BJ (cell line): ENCODE data around the gene ANO7. TPM values are rescaled to one million over a fixed set of nuclear protein-coding genes. Genes with fewer than 3 reads are reported as not detected.
"Not testable (repeated sequence)": the region's sequence is repeated elsewhere in the genome, so short reads cannot be mapped to it uniquely, and the experiment has no call there.

Experiments used
- CTCF ChIA-PET: fragments of 350-600 bp; formaldehyde crosslinking; extraction: SDS; loops from one replicate; lab custom pipeline; 2021; ENCODE audit warnings: antibody characterized with exemption, inconsistent platforms; lab: Yijun Ruan, JAX
- POLR2A ChIA-PET: fragments of 300-600 bp; sonication (Branson Sonifier 250); formaldehyde crosslinking; extraction: SDS; loops from one replicate; lab custom pipeline; 2021; ENCODE audit warnings: antibody characterized with exemption; lab: Charles Lee
- DNase-seq: peaks from one replicate; pipeline ENCODE4 v3.0.0-alpha.2; 2011; ENCODE audit warnings: low read depth
- H3K27me3 ChIP-seq: 2 replicates; pipeline ENCODE4 v1.6.0; 2011; ENCODE audit warnings: low read length; ENCODE audit not compliant: control insufficient read depth, insufficient read depth
- H3K36me3 ChIP-seq: 2 replicates; pipeline ENCODE4 v1.5.1; 2011; ENCODE audit warnings: low read length; ENCODE audit not compliant: control insufficient read depth, insufficient read depth
- H3K4me3 ChIP-seq: 2 replicates; pipeline ENCODE4 v1.5.1; 2011; ENCODE audit warnings: low read depth, mild to moderate bottlenecking, control low read depth, low read length
- polyA plus RNA-seq: library from polyadenylated mRNA; depleted of rRNA; stranded (reverse); fragments of >200 nt; gene quantifications from 2 replicates; pipeline ENCODE4 v1.2.3, GENCODE V29; 2011
- TF ChIP-seq, protein P1 (sequence below): IDR thresholded peaks from 2 replicates; pipeline ENCODE4 v1.5.1; 2011; ENCODE audit warnings: low read depth, mild to moderate bottlenecking, control low read depth, inconsistent platforms, low read length, moderate library complexity; ENCODE audit not compliant: insufficient read depth

Gene ANO7
- polyA plus RNA-seq, 1 experiment, result 0.74 TPM

DNA sequence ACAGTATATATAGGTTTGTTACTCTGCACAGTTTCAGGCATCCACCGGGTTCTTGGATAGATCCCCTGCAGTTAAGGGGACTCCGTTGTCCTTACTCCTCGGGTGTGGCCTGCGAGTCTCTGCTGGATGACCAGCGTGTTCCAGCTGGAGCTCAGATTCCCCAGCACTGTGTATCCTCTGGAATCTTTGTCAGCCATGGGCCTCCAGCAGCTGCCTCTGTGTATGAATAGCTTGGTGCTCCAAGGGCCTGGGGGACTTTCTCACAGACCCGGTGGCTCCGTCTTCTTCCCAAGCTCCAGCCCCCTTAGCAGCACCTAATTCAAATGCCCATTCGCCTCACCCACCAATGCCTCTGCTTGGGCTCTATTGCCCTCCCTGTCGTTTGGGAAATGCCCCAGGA lies 6.3 kb downstream of the ANO7 start:
- TF ChIP-seq, protein P1, sequence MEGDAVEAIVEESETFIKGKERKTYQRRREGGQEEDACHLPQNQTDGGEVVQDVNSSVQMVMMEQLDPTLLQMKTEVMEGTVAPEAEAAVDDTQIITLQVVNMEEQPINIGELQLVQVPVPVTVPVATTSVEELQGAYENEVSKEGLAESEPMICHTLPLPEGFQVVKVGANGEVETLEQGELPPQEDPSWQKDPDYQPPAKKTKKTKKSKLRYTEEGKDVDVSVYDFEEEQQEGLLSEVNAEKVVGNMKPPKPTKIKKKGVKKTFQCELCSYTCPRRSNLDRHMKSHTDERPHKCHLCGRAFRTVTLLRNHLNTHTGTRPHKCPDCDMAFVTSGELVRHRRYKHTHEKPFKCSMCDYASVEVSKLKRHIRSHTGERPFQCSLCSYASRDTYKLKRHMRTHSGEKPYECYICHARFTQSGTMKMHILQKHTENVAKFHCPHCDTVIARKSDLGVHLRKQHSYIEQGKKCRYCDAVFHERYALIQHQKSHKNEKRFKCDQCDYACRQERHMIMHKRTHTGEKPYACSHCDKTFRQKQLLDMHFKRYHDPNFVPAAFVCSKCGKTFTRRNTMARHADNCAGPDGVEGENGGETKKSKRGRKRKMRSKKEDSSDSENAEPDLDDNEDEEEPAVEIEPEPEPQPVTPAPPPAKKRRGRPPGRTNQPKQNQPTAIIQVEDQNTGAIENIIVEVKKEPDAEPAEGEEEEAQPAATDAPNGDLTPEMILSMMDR, result no peak
- CTCF ChIA-PET, result no interaction called here
- H3K27me3 ChIP-seq, result peaks cover 2% of the 10 kb centered on the region; the same call in 1 of the 2 replicates
- H3K36me3 ChIP-seq, result no peaks in the 10 kb centered on the region
- H3K4me3 ChIP-seq, result no peak overlapping the region
- POLR2A ChIA-PET, result no interaction called here
- no peak for DNase-seq

DNA sequence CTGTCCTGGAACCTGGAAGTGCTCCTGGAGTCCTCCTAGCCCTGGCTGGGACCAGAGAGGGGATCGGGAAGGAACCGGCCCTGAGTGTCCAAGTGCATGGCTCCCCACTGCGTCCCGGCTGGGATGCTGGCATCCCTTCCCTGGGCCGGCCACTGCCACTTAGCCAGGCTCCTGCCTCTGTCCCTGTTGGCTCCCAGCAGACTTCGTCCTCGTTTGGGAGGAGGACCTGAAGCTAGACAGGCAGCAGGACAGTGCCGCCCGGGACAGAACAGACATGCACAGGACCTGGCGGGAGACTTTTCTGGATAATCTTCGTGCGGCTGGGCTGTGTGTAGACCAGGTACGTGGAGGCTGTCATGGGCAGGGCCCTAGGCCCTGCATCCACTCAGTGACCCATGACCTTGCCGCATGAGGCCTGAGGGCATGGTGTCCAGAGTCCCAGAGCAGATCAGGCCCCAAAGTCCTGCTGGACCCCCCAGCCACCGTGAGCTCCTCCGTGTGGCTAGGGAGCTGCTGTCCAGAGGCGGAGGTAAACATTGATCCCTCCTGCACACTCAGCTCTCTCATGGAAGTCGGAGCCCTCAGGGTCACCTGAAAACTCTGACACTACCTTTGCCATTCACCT lies 7.1 kb downstream of the ANO7 start:
- TF ChIP-seq, protein P1, result no peak
- Histone ChIP-seq H3K4me3 (no peak overlapping the region), H3K27me3 (peaks cover 2% of the 10 kb centered on the region; the same call in 1 of the 2 replicates), H3K36me3 (no peaks in the 10 kb centered on the region)
- POLR2A ChIA-PET, result no interaction called here
- CTCF ChIA-PET, result interaction anchor here (0.9 kb wide), 1 partner anchor 119 kb away, joined by 3 read pairs; no protein-coding TSS in a partner anchor
- no peak for DNase-seq

DNA sequence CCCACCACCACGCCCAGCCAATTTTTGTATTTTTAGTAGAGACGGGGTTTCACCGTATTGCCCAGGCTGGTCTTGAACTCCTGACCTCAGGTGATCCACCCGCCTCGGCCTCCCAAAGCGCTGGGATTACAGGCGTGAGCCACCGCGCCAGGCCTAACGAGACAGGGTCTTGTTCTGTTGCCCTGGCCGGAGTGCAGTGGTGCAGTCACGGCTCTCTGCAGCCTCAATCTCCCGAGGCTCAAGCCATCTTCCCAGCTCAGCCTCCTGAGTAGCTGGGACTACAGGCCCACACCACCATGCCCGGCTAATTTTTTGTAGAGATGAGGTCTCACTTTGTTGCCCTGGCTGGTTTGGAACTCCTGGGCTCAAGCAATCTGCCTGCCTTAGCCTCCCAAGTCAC lies 8.8 kb downstream of the ANO7 start:
- H3K36me3 ChIP-seq, H3K4me3 ChIP-seq, H3K27me3 ChIP-seq, POLR2A ChIA-PET, CTCF ChIA-PET, DNase-seq: not testable (repeated sequence)

DNA sequence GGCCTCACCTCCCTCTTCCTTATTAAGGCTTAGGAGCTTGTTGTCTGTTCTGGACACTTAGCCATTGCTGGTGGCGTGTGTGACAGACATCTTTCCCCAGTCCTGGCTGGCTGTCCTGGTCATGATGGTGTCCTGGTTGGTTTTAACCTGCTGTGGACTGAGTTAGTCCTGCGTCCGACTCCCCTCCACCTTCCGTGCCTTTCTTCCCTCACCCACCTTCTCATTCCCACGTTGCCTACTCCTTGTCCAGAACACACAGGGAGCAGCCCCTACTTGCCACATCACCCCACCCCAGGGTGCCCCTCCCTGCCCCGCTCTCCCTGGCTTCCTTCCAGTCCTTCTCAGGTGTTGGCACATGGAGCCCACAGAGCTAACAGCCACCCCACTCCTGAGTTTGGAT lies 9.5 kb downstream of the ANO7 start:
- POLR2A ChIA-PET, result no interaction called here
- CTCF ChIA-PET, result interaction anchor here (1.4 kb wide), 1 partner anchor 347 kb away, joined by 3 read pairs; no protein-coding TSS in a partner anchor
- DNase-seq, result no peak
- peaks cover 2% of the 10 kb centered on the region; the same call in 1 of the 2 replicates for H3K27me3 ChIP-seq
- H3K4me3 ChIP-seq, result no peak overlapping the region
- TF ChIP-seq, protein P1, result no peak
- H3K36me3 ChIP-seq, result no peaks in the 10 kb centered on the region

DNA sequence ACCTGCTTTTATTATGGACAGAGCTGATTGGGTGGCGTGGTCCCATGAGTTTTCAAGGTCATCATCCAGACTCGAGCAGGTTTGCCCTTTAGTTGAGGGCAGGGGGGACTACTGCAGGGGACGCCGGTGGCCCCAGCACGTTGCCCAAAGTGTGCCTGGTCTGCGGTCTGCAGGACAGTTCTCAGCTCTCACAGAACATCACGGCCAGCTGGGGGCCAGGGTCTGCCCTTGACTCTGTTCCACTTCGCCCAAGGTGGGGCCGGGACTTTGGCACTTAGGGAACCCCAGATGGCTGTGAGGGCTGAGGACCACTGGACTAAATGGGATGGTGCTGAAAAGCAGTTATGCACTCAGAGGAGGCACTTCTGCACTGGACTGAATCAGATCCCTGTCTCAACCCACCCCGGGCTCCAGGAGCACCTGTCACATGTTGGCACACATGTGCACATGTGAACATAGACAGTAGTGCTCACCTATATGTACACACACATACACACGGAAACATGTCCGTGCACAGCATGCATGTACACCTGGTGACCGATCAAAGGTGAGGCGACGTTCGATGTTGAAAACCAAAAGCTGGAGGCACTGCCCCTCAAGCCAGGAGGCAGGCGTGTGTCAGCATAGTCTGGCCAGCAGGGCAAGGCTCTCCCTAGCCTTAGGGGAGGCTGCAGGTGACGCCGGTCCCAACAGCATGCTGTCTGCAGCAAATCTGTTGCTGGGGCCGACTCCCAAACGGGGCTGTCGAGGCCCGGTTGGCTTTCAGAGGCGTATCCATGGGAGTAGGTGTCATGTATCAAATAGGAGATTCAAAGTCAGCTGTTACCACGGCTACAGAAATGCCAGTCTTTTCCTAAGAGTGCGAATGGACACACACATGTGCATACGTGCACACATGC lies 10.2 kb downstream of the ANO7 start:
- H3K4me3 ChIP-seq, result no peak overlapping the region
- H3K36me3 ChIP-seq, result no peaks in the 10 kb centered on the region
- POLR2A ChIA-PET, result no interaction called here
- CTCF ChIA-PET, result interaction anchor here (1.4 kb wide), 1 partner anchor 347 kb away, joined by 3 read pairs; no protein-coding TSS in a partner anchor
- no peak for DNase-seq
- H3K27me3 ChIP-seq, result peaks cover 2% of the 10 kb centered on the region; the same call in 1 of the 2 replicates
- TF ChIP-seq, protein P1, result no peak
